MCF 10A (cell line): ENCODE results near the gene ZNF385A. TPM values are rescaled to one million over a fixed set of nuclear protein-coding genes. Genes with fewer than 3 reads are reported as not detected.

Experiments
- BruUV-seq: library from RNA; stranded (reverse); fragments of 400-500 nt; replicated peaks from 2 replicates; lab custom pipeline; 2021; lab: Mats Ljungman, UMichigan
- CTCF ChIA-PET: fragments of 300-600 bp; sonication (Branson Sonifier 250); formaldehyde crosslinking; extraction: SDS; loops from one replicate; lab custom pipeline; 2021; ENCODE audit warnings: antibody characterized with exemption, inconsistent platforms; lab: Yijun Ruan, JAX
- POLR2A ChIA-PET: fragments of 300-600, 350-650 bp; sonication (Branson Sonifier 250); formaldehyde crosslinking; extraction: SDS; loops from one replicate; lab custom pipeline; 2020; ENCODE audit warnings: antibody characterized with exemption, inconsistent platforms; lab: Yijun Ruan, JAX
- DNase-seq: peaks from one replicate; pipeline ENCODE4 v3.0.0-alpha.2; 2018; ENCODE audit not compliant: unreplicated experiment
- H3K27ac Mint-ChIP-seq: one replicate; pipeline ENCODE4 v1.8.0; 2022; ENCODE audit warnings: mild to moderate bottlenecking, low read depth, mixed read lengths; ENCODE audit not compliant: unreplicated experiment
- H3K27me3 Mint-ChIP-seq: one replicate; pipeline ENCODE4 v1.8.0; 2022; ENCODE audit warnings: mixed read lengths; ENCODE audit not compliant: insufficient read depth, unreplicated experiment
- H3K36me3 Mint-ChIP-seq: one replicate; pipeline ENCODE4 v1.8.0; 2022; ENCODE audit warnings: mild to moderate bottlenecking, moderate library complexity, mixed read lengths; ENCODE audit not compliant: insufficient read depth, unreplicated experiment
- H3K4me1 Mint-ChIP-seq: one replicate; pipeline ENCODE4 v1.8.0; 2022; ENCODE audit warnings: mixed read lengths; ENCODE audit not compliant: insufficient read depth, unreplicated experiment
- H3K4me3 Mint-ChIP-seq: one replicate; pipeline ENCODE4 v1.8.0; 2022; ENCODE audit warnings: mild to moderate bottlenecking, moderate library complexity, mixed read lengths; ENCODE audit not compliant: unreplicated experiment
- H3K9me3 Mint-ChIP-seq: one replicate; pipeline ENCODE4 v1.8.0; 2022; ENCODE audit warnings: mixed read lengths; ENCODE audit not compliant: unreplicated experiment
- CTCF ChIP-seq: fragments of 200-600 bp; IDR thresholded peaks from one replicate; pipeline ENCODE4 v1.8.0; 2022; ENCODE audit warnings: antibody characterized with exemption, mild to moderate bottlenecking; ENCODE audit not compliant: unreplicated experiment
- intact Hi-C: fragments of 100-400 bp; cut with micrococcal nuclease; formaldehyde crosslinking; loops from 2 replicates; pipeline ENCODE4 v1.14.1; 2022
- total RNA-seq: library from RNA; stranded (reverse); gene quantifications from 2 replicates; pipeline ENCODE4 v1.2.3, GENCODE V29; 2022

ZNF385A gene
- total RNA-seq, 1 experiment from 2014 or later = 8.3 TPM

- intact Hi-C loops = loop anchor here (1.0 kb wide), 2 partner anchors 9 to 15 kb away; no protein-coding TSS in a partner anchor
- ChIA-PET CTCF (interaction anchor here (0.6 to 8.2 kb wide), 71 partner anchors 8 to 575 kb away, joined by 3 to 120 read pairs (median 6); partner anchors contain the start of genes COPZ1, HNRNPA1, HOXC5 and NFE2), POLR2A (interaction anchor here (0.7 to 2.4 kb wide), 10 partner anchors 8 to 99 kb away, joined by 3 to 20 read pairs (median 4); partner anchors contain the start of gene HNRNPA1)
- no peaks in the 10 kb centered on the region for H3K9me3 Mint-ChIP-seq
- H3K4me1 Mint-ChIP-seq = peaks cover 37% of the 10 kb centered on the region
- no peaks in the 10 kb centered on the region for H3K36me3 Mint-ChIP-seq
- H3K27ac Mint-ChIP-seq = peak overlapping the region; percentile 49
- BruUV-seq = no TSS peak
- H3K27me3 Mint-ChIP-seq = no peaks in the 10 kb centered on the region
- peak; percentile 99 for TF ChIP-seq CTCF
- peak overlapping the region; percentile 74 for H3K4me3 Mint-ChIP-seq
- DNase-seq = peak; percentile 92
These were observed 4.9 kb downstream of the ZNF385A start for GRCh38 chr12:54379398-54380201.

- H3K36me3 Mint-ChIP-seq = no peaks in the 10 kb centered on the region
- TF ChIP-seq CTCF = no peak
- ChIA-PET POLR2A (interaction anchor here (0.7 to 2.4 kb wide), 9 partner anchors 8 to 98 kb away, joined by 3 to 20 read pairs (median 4); partner anchors contain the start of gene HNRNPA1), CTCF (interaction anchor here (0.6 to 8.2 kb wide), 65 partner anchors 7 to 391 kb away, joined by 3 to 120 read pairs (median 7); partner anchors contain the start of genes COPZ1, HNRNPA1, HOXC5 and NFE2)
- H3K27me3 Mint-ChIP-seq = no peaks in the 10 kb centered on the region
- H3K27ac Mint-ChIP-seq = no peak overlapping the region
- BruUV-seq = no TSS peak
- H3K9me3 Mint-ChIP-seq = no peaks in the 10 kb centered on the region
- peak; percentile 52 for DNase-seq
- peak overlapping the region; percentile 74 for H3K4me3 Mint-ChIP-seq
- intact Hi-C loops = loop anchor here (1.0 kb wide), 2 partner anchors 9 to 15 kb away; no protein-coding TSS in a partner anchor
- H3K4me1 Mint-ChIP-seq = peaks cover 43% of the 10 kb centered on the region
These were observed 5.6 kb downstream of the ZNF385A start for GRCh38 chr12:54378796-54379397.

GRCh38 chr12:54377797-54378515, 6.6 kb downstream of the ZNF385A start:
- Mint-ChIP-seq H3K27ac (no peak overlapping the region), H3K27me3 (no peaks in the 10 kb centered on the region)
- no TSS peak for BruUV-seq

More at GRCh38 chr12:54377797-54378515, 6.6 kb downstream of the ZNF385A start:
- no peak for DNase-seq
- Mint-ChIP-seq H3K4me1 (peaks cover 45% of the 10 kb centered on the region), H3K9me3 (no peaks in the 10 kb centered on the region), H3K4me3 (peak overlapping the region; percentile 74), H3K36me3 (no peaks in the 10 kb centered on the region)
- POLR2A ChIA-PET = interaction anchor here (0.7 to 1.7 kb wide), 3 partner anchors 9 to 97 kb away, joined by 3 to 9 read pairs (median 4); partner anchors contain the start of gene HNRNPA1
- CTCF ChIA-PET = interaction anchor here (1.3 to 8.2 kb wide), 11 partner anchors 6 to 171 kb away, joined by 7 to 120 read pairs (median 30); partner anchors contain the start of gene COPZ1
- intact Hi-C loops = no loop called here
- no peak for TF ChIP-seq CTCF
